ENCODE data around the gene COL19A1.

Gene COL19A1

DNA sequence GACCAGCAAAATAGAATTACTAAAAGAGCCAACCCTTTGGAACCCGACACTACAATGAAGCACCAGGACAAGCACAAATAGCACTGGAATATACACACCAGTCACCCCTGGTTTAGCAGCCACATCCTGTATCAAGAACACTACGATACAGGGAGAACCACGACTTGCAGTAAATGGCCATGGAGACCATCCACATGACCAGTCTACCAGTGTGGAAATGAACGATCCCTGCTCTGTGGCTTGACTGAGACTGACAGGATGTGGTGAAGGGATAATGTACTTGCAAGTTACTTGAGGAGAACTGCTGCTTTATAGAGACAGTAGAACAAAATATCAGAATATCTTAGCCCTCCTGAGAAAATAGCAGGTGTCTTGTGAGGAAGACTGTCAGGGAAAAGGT is 266.9 kb downstream of the COL19A1 start:
- no peak for DNase-seq

DNA sequence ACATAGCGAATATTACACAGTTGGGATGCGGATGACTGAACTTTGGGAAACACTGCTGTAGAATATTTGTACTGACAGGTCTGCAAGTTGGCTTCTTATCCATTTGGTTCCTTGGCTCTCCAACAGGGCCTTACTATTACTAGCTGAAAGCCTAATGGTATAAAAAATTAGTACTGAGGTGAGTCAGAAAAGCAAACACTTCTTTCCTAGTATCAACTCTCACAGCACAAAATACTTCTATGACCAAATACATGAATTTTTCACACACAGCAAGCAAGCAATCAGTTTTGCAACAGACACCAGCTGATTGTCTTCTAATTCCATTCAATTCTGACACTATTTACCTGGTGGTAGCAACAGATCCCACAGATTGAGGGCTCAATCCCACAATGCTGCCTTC is 268.2 kb downstream of the COL19A1 start:
- DNase-seq = no peak

DNA sequence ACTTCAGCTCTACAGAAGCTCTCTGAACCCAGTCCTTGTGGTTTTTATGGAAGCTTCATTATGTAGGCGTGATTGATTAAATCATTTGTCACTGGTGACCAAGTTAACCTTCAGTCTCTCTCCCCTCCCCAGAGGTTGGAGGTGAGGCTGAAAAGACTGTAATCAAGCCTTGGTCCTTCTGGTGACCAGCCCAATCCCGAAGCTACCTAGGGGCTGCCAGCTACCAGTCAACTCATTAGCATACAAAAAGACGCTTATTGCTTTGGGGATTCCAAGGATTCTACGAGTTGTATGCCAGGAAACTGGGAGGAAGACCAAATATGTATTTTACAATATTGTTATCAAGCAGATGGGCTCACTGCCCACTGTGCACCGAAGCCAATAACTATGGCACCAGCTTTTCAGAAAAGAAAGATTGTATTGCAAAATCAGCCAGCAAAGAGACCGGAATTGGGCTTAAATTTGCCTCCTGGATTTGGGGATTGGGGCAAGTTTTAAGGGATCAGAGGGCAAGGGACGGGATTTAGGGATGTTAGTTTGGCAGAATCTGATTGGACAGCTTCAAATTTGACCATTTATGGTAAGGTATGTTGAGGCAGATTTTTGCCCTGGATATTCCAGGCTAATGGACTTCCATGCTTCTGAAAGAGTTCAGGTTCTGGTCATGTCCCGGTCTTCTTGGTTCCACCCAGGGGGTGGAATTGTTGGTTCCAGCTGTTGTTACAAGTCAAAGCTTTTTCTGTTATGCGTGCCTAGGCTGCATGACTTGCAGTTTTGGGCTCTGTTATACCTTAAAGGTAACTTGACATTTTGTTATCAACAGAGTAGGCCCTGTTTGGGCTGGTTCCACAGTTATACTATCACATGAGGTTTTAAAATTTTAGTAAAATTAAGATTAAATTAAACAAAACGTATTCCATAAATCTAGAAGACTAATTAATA is 269.1 kb downstream of the COL19A1 start:
- no peak for DNase-seq

DNA sequence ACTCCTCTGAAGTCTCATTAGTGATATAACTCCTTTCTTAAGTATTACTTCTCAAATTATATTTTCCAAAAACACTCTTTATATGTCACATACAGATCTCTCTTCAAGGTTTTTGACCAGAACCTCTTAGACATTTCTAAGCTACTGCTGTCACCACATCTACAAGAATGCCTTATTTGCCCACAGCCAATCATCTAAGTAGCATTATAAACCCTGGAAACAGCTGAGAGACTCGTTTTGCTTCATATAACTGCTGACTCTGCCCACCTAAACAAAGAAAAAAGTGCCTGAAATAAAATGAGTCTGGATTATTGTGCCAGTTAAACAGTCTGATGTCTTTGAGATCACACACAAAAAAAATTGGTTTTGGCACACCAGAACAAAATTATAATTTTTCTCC is 270.6 kb downstream of the COL19A1 start:
- DNase-seq = no peak

DNA sequence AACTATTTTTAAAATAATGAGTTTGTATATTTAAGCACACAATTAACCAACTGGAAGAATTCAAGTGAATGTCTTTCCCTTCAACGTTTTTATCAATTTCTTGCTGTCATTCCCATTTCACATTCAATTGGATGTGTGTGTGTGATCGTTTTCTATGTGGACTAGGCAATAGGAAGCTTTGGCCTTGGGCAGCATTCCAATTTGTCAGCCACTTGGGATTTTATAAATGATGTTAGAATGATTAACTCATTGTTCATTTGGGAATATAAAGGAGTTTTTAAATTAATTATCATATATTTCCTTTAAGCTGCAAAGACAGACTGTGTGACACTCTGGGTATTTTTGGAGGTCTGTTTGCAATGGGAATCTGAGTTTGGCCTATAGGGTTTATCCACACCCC is 274.1 kb downstream of the COL19A1 start:
- no peak for DNase-seq

DNA sequence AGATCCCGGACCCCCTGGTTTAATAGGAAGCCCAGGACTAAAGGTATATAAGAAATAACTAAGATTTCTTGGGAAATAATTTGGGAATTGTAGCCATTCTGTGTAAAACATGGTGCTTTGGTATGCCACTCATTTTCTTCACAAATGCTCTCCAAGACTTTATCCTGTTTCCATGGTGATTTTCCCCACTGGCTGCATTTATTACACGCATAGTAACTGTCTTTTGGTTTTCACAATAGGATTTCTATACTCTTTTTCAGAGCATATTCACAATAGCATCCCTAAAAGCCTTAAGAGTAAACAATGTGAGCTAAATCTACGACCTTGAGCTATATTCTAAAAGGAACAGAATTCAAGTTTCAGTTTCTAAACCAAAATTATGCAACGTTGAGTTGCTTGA is 275.7 kb downstream of the COL19A1 start:
- no peak for DNase-seq

DNA sequence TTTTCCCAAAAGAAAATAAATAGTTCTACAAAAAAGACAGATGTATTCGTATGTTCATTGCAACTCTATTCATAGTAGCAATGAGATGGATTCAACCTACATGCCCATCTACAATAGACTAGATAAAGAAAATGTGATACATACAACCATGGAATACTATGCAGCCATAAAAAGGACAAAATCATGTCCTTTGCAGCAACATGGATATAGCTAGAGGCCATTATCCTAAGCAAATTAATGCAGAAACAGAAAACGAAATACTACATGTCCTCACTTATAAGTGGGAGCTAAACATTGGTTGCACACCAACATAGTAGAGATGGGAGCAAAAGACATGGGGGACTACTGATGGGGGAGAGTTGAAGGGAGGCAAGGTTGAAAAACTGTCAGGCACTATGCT is 278.8 kb downstream of the COL19A1 start:
- no peak for DNase-seq

DNA sequence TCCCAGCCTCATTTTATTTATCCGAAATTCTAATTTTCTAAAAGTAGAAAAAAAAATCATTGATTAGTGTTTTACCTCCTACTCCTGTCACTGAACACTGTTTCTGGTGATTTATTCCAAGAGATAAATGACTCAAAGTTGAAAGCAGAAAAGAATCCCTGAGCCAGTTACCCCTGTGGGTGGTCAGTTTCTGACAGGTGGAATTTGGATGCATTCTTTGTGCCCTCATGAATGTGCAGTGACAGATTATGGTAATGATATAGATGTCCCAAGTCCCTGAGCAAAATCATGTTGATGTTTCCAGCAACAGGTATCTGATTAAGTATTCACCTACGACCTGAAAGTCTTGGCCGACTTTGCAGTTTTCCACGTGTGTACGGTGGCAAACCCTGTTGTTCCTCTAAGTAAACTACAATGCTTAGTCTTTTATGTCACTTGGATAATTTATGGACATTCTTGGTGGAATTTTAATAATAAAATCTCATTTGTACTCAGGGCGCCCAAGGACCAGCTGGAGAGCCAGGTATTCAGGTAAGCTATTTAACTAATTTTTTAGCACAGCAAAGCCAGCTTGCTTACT is 282.9 kb downstream of the COL19A1 start:
- no peak for DNase-seq

DNA sequence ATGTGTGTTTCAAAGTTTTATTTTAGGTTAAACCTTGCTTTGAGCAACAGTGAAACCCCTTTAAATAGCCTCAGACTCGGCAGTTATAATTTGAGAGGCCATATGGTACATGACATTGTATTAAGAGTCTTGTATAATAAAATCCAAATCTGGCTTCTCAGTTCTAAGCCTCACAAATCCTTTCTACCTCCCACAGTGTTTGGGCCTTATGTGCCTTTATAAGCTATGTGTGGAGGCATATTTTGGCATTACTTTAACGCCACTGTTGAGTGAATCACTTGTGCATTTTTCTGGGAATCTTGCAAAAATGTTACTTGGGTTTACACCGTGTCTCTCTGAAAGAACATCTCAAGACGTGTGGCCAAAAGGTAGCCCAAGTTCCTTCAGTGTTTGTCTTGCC is 284.2 kb downstream of the COL19A1 start:
- no peak for DNase-seq

DNA sequence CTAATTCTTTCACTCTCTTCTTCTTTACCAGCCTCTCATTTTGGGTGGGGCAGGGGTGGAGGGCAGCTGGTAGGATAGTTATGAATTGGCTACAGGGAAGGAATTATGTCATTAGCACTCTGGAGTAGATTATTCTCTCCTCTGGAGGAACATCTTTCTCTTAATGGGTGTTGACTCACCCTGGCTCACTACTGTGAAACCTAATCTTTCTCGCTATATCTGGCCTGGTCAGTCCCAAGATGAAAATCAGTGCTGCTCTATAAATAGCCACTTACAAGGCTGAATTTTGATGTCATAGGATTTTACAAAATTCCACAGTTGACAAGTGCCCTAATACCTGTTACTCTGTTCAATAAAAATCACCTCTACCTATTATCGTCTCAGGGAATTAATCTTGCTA is 285.3 kb downstream of the COL19A1 start:
- no peak for DNase-seq

DNA sequence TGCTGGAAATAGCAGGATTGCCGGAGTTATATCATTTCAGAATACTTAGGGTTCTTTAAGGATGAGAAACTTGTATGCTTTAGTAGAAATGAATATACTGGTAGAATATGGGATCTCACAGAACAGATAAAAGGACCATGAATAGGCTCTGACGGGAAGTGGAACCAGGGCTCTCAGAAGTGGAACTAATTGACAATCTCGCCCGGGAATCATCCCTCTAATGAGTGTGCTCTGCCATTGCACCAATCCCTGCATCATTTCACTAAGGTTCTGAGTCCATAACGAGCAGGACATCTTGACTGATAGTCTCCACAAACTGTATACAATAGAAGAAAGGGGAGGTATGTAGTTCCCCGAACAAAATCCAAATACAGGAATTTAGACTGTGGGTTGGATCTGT is 286.4 kb downstream of the COL19A1 start:
- no peak for DNase-seq

DNA sequence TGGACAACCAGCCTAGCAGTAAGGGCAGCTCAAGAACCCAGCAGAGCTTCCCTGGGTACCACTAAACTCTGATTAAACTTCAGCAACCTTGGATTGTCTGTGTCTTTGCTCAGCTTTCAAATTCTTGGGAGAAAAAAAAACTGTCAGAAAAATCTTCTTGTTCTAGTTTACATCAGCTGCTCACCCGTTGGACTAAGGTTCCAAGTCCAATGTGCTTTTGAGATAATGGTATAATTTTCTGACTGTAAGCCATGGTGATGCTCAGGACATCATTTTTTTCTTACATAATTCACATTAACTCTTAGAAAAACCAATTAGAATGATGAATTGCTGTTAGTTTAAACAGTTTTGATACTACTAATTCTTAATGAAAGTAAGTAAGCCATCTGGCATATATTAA is 290.7 kb downstream of the COL19A1 start:
- DNase-seq = no peak

DNA sequence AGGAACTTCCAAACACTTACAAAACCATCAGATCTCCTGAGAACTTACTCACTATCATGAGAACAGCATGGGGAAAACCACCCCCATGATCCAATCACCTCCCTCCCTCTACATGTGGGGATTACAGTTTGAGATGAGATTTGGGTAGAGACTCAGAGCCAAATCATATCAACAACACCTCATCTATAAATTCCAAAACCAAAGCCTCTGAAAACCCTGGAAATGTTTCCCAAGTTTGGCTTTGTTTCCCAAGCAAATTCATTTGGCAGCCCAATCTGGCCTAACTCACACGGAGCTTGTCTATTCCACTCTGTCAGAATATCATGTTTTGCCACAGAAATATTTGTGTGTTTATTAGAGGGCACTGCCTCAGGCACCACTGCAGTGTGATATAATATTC is 293.9 kb downstream of the COL19A1 start:
- DNase-seq = no peak

DNA sequence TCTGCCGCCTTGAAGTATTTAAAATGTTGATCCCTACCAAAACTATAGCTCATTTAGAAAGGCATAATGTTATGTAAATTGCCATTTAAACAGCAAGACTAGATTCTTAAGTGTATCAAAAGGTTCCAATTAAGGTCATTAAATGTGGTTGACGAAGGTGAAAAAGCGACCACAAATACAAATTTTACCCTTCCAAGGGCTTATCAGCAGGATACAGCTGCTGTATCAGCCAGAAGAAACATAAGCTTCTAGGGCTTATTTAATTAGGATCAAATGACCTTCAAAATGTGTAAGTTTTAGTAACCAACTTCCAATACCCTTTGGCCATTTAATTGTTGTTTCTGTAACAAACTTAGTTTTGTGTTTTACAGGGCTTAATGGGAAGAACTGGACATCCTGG is 296.6 kb downstream of the COL19A1 start:
- DNase-seq = peak; percentile 87

DNA sequence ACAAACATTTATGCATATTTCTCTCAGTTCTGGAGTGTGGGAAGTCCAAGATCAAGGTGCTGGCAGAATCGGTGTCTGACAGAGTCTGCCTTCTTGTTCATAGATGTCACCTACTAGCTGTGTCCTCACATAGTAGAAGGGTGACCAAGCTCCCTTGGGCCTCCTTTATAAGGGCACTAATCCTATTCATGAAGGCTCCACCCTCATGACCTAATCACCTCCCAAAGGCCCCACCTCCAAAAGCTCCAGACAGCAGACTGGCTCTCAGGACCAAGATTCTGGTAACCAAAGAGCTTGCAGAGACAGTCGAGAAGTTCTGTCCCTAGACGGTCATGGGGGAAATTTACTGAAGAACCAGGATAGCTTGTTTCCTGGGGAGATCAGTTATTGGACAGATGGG is 297.4 kb downstream of the COL19A1 start:
- peak; percentile 21 for DNase-seq

DNA sequence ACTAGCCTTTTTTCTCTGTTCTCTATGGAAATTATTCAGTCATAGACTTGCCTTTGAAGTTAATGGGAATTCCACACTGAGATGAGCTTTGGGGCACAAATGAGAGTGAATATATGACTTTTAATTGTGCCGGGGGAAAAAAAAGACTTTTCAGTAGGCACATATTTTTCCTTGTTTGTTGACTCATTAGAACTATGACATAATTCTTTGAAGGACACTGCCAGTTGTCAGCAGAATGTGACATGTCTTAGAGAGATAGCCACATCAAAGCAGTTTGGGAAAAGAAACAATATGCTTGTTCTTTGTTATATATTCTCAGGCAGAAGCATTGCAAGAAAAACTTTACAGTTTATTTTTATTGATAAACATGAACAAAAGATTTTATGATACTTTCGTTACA is 298.2 kb downstream of the COL19A1 start:
- DNase-seq = peak; percentile 32

DNA sequence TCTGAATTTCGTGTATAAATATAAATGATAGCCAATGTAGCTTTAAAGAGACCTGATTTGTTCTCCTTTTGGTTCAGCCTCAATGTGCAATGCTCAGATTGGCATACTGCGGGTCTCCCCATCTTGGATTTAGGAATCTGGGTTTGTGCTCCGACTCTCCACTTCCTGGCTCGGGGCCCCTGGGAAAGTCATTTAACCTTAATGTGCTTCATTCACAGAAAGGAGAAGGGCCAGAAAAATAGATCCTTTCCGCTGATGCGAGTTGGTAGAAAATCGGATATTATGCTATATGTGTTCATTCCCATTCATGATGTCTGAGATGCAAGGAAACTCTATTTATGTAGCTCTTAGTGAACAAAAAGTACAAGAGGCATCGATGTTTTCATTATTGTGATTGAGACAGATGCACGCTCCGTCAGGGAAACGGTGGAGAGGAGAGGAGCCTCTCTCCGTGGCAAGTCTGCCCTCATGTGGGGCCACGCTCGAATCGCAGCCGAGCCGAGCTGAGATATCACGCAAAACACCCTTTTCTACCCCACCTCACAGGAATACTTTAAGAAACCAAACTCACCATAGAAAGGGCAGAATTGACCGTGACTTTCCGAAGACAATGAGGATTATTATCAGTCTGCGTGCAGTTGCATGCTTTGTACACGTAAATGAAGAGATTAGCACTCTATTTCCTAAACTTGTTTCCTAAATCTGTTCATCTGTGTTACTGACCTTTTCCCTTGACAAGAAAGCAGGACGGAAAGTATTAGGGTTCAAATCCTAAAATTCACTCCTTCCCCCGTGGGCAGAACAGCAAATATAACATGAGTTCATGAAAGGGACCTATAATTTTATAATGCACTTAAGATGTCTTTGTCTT is 300.0 kb downstream of the COL19A1 start:
- peak; percentile 46 for DNase-seq

DNA sequence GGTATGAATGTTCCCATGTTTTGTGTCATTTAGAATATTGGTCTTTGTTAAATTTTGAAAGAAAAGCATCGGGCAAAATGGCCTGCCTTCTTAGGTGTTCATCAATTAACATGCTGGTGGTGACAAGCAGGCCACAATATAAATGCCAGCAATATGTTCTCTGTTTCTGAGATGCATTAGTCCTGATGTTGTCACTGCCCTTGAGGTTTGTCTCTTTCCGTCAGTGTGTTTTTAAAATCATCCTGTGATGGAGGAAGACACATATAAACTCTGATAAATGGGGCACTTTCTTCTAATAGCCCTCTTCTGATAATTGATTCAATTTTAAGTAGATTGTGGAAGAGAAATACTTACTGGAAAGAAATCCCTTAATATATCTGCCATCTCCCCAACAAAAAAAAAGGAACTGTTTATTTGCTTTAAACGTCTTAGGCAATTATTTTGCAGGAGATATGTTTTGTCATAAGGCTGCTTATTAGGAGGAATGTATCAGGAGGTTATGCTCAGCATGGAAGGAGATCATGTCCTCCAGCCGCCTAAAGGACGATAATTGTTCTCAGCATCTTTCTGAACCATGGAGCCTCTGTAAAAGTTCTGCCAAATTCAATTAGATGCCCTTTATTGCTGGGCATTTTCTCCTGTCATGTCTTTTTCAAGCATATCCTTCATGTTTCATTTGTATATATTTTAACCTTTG is 302.5 kb downstream of the COL19A1 start:
- DNase-seq = no peak

DNA sequence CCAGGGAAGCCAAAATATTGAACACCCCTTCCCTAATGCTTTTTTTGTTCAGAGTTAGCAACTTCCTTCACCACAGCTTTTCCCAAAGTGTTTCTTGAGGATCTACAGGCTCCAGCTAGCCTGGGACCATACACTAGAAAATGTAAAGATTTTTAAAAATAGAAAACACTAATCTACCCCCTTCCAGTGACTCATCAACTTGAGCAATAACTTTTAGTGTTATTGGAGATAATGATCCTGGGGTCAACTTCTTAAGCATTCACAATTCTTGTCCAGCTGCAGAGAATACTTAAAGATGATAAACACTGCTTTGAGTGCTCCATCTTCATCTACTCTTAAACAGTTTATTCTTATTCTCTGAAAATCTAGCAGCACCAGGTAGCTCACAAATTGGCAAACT is 304.9 kb downstream of the COL19A1 start:
- DNase-seq = no peak

DNA sequence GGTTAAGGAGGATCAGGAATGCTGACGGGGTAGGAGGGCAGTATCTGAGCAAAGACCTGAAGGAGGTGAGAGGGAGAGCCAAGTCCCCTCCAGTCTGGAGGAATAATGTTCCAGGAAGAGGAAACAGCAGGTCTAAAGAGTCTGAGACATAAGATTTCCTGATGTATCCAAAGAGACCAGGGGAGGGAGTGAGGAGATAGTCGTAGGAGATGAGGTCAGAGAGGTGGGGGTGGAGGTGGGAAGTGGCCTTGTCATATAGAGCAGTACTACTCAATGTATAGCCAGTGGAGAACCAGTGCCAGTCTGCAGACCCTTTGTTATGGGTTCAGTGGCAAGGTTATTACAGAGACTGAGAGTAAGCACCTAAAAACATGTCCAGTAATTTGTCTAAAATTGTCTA is 305.9 kb downstream of the COL19A1 start:
- DNase-seq = no peak

DNA sequence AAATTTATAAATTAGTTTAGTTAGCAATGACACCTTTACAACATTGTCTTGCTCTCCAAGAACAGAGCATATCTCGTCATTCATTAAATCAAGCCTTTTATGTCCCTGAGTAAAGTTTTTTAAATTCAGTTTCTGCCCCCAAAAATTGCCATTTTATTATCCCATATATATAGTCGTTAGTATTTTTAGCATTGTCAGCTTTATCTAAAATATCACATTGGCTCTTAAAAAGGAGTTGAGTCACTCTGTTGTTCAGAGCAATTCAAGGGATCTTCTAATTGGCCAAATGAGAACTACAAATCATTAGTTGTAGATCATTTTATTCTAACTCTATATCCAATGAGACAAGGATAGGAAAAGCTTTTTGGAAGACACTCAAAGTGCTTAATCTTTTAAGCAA is 309.4 kb downstream of the COL19A1 start:
- DNase-seq = no peak

DNA sequence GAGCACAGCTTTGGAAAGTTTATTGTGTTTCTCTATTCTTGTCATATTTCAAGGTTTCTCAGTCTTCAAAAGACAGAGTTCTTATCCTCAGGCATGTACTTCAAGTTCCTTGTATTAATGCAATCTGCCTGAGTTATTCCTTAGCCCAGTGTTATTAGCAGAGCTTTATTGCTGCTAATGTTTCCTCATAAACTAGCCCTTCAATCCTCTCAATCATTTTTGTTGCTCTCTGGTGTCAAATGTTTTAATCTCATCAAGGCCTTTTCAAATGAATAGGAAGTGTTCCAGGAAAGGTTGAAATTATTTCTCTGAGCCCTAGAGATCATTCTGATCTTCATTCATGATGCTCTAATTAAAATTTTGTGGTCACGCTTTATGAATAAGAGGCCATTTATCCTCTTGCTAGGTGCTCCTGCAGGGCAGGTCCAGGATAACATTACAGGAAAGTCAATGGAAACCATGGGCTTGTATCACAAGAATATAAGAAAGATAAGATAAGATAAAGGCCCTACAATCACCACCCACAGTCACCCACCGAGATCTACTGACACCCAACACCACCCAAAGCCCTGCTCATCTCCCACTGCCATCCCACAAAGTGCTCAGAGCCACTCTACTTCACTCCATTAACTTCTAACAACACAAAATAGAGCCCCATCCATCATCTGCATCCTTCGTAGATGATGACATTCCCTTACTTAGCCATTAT is 310.6 kb downstream of the COL19A1 start:
- DNase-seq = no peak
